HG02981 (cell line): Measurements from ENCODE around the gene ASTN2.

Source experiments
- ATAC-seq: cut with Tn5 transposase; IDR thresholded peaks from one replicate; pipeline ENCODE4 v1.9.1; 2021; ENCODE audit warnings: mild to moderate bottlenecking, moderate library complexity; ENCODE audit not compliant: unreplicated experiment

ASTN2 gene

DNA sequence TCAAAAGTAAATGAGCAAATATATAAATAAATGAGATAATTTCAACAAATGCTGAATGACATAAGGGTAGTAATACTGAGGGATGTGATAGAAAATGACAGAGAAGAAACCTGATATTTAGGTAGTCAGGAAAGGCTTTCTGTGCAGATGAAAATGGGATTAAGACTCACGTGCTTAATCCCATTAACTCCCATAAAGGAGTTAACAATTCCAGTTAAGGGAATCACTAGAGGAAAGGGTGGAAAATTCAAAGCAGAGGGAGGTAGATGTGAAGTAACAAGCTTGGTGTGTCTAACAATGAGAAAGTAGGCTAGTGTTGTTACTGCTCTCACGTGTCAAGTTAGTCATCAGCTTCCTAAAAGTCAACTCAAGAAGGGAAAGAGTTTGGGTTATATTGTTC lies 818.2 kb downstream of the ASTN2 start:
- no peak for ATAC-seq

DNA sequence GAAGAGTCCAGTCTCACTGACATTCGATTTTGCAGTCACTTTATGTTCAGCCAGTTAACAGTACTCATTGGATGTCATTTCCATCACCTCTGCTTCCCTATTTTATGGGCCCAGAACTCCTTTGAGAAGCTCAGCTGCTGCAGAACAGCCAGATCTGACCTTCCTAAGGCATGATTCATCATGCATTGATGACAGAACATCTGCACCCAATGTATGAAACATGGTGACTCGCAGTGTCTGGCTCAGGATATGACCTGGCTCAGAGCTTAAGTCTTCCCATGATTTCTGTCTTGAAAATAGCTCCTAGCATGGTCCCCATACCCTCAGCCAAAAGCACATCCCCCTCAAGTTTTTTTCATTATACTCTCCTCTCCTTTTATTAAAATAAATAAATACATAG lies 820.3 kb downstream of the ASTN2 start:
- ATAC-seq = no peak

DNA sequence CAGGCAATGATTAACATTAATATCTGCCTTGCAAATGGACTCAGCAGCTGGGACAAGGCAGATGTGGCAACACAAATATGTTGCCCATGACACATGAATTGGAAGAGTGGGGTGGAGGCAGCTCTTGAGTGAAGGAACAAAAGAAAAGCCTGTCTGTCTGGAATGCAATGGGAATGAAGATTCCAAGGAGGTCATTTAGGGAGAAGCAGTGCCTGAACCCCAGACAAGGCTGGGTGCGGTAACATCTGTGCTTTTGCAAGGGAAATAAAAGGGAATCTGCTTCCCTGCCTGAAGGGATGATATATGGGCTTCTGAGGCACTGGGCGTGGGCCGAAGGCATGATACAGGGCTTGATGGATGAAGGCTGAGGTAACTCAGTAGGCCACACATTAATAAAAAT lies 821.9 kb downstream of the ASTN2 start:
- no peak for ATAC-seq

DNA sequence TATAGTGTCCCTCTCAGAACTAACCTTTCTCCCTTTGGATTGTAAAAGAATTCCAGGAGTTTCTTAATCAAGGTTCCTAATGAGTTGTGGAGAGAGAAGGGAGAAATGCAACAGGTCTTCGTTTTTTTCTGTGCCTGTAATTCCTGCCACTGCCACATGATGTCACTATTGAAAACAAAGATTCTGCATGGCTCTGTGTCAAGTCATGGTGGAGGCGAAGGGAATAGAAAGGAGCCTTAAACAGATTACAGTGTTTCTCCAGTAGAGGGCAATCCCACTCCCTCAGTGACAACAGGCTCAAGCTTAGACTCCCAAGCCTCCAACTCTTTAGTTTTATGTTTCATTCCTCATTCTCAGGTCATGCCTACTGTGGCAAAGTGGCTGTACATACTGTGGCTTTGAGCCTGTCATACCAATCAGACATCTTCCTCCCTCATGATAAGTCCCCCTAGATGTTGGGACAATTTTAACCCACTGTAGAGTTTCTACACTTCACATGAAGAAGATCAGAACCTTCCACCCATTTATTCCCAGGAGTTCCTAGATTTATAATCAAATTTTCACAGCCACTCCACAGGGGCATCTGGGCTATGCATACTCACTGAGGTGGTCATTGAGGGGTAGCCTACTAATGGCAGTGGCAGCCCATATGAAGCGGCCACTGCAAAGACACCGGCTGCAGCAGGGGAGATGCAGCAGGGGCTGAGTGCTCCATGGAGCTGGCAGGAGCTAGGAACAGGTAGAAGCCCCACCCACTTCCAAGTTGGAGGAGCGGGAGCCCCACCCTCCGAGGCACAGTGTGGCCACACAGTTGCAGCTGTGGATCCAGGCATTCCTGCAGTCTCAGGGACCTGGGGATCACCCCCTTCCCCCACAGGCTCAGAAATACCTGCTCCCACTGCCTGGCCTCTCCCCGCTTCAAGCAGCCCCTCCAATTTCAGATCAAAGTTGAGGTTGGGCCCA lies 825.2 kb downstream of the ASTN2 start:
- peak; percentile 83 for ATAC-seq

DNA sequence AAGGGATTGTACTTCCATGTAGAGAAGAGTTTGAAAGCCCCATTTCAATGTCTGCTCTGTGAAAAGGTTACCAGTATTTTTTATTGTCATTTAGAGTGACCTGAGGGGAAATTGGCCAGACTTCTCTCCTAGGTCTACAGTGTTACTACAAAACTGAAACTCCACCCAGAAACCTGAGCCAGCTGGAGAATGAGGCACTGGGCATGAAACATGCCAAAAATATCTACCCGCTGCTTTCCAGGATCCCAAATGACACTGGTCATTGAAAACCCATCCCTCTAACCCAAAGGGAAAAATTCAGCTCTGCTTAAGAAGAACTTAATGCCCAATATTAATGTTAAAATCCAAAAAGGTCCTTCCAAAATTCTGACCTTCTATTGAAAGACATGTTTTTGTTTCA lies 826.9 kb downstream of the ASTN2 start:
- no peak for ATAC-seq

DNA sequence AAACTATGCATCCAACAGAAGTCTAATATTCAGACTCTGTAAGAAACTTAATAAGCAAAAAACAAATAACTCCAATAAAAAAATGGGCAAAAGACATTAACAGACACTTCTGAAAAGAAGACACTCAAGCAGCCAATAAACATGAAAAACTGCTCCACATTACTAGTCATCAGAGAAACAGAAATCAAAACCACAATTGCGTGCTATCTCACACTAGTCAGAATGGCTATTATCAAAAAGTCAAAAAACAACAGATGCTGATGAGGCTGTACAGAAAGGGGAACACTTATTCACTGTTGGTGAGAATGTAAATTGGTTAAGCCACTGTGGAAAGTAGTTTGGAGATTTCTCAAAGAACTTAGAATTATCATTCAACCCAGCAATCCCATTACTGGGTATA lies 829.0 kb downstream of the ASTN2 start:
- ATAC-seq = no peak

DNA sequence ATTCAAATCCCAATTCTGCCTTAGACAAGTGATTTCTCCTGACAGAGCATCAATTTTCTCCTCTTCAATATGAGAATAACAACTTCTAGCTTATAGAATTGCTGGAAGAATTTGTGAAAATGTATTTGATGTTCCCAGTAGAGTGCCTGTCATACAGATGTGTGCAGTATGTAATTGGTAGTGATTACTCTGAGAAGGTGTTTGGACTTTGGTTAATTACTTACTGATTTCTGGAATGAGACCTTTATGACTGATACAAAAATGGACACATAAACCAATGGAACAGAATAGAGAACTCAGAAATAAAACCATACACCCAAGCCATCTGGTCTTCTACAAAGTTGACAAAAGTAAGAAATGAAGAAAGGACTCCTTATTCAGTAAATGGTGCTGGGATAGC lies 829.7 kb downstream of the ASTN2 start:
- ATAC-seq = no peak

DNA sequence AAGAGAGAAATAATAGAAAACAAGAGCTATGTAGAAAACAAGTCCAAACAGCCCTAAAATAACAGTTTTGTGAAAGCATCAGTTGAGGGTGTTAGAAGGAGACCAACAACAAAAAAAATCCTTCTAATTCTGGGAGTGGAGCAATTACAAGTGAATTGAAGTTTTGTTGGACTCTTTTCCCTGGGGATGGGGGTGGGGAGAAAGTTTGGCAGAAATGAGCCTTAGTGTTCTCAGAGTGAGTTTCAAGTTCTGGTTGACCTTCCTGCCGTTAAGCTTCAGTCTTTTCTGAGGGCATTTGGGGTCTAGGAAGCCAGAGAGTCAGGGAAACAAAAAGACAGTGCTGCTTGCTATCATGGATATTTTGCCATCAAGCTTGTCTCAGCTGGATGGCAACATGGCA lies 834.0 kb downstream of the ASTN2 start:
- ATAC-seq = no peak

DNA sequence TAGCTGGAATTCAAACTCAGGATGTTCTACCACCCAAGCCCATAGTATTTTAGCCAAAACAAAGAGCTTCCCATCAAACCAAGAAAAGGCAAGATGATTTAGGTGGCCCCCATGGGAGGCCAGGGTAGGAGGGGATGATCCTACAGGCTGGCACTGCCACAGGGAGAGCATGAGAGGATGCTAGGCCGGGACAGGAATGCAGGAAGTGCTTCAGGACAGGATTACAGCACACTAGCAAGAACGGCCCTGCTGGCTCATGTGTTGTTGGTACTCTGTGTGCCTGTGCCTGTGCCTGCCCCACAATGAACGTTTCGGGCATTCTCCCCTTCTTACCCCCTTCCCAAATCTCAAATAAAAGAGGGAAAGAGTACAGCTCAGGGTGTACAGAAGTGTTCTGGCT lies 838.5 kb downstream of the ASTN2 start:
- ATAC-seq = no peak

DNA sequence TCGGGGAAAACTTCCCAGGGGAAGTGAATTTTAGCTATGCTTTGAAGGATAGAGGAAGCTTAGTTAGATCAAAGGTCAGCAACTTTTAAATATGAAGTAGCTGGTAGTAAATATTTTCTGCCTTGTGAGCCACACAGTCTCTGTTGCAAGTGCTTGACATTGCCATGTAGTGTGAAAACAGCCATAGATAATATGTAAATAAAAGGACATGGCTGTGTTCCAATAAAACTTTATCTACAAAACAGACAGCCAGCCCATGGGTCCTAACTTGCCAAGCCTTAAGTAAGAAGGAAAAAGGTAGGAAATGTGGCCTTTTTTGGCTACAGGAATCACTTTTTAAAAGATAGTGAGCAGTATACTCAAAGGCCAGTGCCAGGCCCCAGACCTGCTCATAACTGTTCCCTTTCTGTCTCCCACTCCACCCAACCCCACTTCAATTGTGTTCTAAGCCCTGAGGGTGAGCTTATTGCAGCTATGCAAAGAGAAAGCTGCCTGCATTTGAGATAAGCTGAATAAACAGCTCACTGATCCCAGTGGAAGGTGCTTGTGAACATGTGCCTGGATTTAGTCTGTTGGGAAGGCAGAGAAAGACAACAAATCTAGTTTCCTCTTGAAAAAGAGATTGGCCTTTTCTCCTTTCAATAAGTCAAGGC lies 840.7 kb downstream of the ASTN2 start:
- ATAC-seq = no peak

DNA sequence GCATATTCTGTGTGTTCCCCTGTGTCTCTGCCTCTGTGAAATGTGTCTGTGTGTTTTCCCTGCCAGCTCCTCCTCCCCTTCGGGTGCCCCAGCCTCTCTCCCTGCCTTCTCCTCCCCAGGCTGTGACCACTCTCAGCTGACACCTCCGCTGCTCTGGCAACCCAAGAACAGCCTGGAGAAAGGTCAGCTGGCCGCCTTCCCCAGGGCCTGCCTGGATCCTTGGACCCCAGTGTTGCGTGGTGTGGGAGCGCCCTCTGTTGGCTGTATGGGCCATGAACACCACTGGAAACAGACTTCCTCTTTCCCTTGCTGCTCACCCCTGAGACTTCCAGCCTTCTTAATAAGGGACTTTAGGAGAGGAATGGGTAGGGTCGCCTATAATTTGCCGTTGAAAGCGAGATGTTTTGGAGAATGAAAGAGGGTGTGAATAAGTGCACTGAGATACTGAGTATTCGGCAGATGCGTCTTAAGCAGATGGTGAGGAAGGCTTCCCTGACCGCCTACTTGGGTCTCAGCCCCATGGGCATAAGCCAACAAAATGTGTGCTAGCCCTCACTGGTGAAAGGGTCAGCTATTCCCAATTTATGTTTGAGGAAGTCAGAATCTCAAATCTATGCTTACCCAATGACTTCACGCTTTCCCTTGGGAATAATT lies 842.6 kb downstream of the ASTN2 start:
- peak; percentile 85 for ATAC-seq

DNA sequence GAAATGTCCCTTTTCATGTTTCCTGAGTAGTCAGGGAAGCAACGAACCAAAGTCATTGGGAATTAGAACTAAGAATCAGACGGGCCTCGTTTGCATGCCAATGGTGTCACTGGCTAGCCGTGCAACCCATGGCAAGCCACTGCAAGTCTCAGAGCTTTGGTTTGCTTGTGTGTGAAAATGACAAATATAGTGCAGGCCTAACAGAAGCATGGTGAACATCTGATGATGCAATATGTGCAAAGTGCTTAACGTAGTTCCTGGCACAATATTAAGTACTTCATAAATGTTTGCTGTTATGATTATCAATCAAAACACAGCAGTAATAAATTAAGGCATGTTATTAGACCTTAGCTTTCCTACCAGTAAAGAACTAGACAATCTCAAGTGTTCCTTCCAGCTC lies 845.7 kb downstream of the ASTN2 start:
- ATAC-seq = no peak

DNA sequence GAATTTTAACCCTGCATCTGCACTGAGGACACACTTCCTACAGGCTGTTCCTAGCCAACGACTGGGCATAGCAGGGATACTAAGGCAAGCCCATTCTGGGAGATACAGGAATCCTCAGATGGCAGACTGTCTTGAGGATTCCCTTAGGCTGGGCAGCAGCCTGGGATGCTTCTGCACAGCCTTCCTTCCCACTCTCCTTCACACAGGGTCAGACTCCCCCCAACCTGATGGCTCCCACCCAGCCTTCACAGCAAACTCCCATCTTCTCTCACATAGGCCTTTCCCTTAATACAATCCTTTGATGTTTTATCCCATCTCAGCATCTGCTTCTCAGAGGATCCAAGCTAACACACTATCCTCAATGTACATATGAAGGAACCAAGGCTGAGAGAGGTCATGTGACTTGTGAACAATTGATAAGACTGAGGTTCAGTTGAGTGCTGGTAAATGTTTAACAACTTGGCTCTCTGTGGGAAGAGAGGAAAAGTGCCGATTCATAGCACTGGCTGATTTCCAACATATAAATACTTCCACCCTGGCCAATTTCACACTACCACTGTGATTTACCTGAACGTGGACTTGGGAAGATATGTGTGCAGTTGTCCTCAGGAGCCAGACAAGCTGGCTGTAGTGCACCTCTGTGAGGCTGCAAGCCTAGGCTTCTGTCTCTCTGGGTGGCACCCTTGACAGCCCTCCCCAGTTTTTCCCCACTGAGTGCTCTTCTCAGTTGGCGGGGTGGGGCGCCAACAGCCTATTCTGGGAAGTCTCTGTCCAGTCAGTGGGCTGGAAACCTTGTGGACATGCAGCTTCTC lies 848.0 kb downstream of the ASTN2 start:
- no peak for ATAC-seq

DNA sequence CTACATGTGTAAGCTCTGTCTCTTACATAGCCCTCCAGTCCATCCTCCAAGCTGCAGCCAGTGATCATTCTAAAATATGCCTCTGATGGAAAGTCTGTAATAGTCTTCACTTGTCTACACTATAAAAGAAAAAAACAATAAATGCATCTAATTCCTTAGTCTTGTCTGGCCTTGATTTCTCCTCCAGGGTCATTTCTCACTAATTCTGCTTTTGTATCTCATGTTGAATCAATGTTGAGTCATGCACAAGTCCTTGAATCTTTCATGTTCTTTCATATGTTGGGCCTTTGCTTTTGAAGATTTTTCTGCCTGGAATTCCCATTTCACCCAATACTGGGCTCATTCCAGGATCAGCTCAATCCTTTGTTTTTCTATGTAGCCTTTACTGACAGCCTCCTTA lies 848.9 kb downstream of the ASTN2 start:
- no peak for ATAC-seq

DNA sequence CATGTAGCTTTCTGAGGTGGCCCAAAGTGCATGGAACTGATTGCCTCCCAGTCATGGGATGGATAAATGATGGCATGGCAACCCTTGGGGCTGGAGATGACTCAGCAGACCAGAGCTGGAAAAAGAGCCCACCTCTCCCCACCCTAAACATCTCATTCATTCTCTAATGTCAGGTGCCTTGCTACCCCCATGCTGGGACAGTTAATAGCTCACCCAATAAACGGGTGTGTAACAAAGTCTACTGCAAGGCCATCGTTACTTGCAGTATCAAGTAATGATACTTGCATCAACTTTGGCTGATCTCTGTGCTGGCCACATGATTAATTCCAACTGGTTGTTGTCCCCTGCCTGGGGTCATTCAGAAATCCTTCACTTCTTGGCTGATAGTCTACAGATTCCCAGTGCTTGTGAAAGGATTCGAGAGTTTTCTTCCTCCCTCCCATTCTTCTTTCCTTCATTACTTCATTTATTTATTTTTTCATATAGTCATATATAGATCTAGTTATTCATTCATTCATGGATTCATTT lies 850.5 kb downstream of the ASTN2 start:
- no peak for ATAC-seq

DNA sequence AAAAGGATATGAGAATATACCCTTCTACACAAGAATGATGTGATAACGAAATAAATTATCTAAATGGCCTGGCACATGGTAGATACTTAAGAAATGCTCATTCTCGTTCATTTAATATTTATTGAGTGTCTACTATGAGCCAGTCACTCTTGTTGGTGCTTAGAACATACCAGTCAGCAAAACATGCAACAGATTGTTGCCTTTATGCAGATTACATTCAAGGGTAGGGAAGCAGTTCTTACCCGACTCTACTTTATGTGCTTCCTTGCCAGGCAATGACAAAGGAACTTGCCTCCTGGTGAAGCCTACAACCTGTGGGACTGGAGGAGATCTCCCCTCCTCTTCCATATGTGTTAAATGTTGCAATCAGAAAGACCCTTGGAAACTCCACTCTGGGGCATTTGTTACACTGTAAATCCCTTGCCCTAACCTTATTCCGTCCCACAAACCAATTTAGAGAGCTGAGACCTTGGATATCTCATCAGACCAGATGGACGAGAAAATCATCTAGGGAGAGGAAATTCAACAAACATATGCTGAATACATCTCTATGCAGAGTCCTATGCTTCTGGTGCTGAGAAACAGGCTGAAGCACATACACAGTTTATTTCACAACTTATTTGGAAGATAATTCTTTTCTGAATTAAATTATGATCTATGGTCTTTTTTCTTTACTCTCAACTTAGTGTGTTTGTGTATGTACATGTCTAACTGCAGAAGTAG lies 855.9 kb downstream of the ASTN2 start:
- ATAC-seq = no peak

DNA sequence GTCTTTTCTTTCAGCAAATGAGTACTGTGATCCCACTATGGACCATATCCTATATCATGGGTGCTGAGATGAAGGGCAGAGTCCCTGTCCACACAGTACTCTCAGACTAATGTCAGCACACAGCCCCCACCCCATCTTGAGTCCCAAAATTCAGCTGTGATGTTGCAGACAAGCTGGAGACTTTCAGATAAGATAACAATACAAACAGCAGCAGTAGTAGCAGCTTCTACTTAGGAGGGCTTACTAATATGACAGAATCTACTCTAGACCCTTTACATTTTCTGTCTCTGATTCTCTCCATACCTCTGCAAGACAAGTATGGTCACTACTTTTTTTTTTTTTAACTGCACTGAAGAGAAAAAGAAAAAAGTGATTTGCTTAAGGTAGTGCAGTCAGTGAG lies 856.8 kb downstream of the ASTN2 start:
- no peak for ATAC-seq

DNA sequence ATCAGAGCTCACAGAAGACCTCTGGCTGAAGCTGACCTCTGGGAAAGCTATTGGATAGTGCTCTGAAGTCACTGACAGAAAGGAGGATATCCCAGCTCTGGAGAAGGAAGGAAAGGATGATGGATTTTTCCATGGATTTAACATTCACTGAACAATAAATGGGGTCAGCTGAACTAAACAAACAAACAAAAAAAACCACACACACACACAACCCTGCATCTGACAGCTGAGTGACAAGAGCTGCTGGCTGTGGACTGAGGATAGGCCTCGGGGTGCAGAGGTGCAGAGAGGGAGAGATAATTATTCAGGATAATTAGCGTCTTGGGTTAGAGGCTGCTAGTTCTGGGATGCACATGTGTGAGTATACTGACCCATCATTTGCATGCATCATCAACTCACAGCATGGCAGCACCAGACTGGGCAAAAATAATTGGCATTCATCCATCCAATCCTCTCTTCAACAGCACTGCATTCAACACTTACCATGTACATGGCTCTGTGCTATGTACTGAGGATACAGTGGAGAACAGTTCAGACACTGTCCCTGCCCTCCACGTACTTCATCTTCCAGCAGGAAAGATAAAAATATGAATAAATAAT lies 859.2 kb downstream of the ASTN2 start:
- ATAC-seq = no peak

DNA sequence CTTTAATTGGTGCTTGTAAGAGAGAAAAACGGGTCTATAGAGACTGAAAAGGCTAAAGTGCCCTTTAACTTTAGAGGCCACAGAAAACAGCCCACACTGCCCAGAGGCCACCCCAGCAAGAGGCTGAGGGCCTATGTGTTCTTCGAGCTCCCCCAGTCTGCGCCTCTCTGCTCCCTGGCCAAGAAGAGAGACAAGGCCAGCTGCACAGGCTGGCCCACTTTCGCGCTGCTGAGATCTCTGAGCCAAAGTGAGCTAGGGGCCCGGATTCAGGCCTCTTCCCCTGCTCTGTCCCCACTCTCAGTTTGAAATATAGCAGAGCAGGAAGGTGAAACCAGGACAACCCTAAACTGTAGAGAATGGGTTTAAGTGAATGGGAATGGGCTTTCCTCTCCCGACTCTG lies 859.7 kb downstream of the ASTN2 start:
- ATAC-seq = no peak
